ENCODE data around the gene UPK3A. TPM values are rescaled to one million over a fixed set of nuclear protein-coding genes. Genes with fewer than 3 reads are reported as not detected.

UPK3A gene
- total and polyA plus RNA-seq, 2 of the 8 experiments (the other 6 are each of a cell fraction or from before 2014, with no cell fraction given): 0.35 to 1.7 TPM

- TF ChIP-seq, protein P1, sequence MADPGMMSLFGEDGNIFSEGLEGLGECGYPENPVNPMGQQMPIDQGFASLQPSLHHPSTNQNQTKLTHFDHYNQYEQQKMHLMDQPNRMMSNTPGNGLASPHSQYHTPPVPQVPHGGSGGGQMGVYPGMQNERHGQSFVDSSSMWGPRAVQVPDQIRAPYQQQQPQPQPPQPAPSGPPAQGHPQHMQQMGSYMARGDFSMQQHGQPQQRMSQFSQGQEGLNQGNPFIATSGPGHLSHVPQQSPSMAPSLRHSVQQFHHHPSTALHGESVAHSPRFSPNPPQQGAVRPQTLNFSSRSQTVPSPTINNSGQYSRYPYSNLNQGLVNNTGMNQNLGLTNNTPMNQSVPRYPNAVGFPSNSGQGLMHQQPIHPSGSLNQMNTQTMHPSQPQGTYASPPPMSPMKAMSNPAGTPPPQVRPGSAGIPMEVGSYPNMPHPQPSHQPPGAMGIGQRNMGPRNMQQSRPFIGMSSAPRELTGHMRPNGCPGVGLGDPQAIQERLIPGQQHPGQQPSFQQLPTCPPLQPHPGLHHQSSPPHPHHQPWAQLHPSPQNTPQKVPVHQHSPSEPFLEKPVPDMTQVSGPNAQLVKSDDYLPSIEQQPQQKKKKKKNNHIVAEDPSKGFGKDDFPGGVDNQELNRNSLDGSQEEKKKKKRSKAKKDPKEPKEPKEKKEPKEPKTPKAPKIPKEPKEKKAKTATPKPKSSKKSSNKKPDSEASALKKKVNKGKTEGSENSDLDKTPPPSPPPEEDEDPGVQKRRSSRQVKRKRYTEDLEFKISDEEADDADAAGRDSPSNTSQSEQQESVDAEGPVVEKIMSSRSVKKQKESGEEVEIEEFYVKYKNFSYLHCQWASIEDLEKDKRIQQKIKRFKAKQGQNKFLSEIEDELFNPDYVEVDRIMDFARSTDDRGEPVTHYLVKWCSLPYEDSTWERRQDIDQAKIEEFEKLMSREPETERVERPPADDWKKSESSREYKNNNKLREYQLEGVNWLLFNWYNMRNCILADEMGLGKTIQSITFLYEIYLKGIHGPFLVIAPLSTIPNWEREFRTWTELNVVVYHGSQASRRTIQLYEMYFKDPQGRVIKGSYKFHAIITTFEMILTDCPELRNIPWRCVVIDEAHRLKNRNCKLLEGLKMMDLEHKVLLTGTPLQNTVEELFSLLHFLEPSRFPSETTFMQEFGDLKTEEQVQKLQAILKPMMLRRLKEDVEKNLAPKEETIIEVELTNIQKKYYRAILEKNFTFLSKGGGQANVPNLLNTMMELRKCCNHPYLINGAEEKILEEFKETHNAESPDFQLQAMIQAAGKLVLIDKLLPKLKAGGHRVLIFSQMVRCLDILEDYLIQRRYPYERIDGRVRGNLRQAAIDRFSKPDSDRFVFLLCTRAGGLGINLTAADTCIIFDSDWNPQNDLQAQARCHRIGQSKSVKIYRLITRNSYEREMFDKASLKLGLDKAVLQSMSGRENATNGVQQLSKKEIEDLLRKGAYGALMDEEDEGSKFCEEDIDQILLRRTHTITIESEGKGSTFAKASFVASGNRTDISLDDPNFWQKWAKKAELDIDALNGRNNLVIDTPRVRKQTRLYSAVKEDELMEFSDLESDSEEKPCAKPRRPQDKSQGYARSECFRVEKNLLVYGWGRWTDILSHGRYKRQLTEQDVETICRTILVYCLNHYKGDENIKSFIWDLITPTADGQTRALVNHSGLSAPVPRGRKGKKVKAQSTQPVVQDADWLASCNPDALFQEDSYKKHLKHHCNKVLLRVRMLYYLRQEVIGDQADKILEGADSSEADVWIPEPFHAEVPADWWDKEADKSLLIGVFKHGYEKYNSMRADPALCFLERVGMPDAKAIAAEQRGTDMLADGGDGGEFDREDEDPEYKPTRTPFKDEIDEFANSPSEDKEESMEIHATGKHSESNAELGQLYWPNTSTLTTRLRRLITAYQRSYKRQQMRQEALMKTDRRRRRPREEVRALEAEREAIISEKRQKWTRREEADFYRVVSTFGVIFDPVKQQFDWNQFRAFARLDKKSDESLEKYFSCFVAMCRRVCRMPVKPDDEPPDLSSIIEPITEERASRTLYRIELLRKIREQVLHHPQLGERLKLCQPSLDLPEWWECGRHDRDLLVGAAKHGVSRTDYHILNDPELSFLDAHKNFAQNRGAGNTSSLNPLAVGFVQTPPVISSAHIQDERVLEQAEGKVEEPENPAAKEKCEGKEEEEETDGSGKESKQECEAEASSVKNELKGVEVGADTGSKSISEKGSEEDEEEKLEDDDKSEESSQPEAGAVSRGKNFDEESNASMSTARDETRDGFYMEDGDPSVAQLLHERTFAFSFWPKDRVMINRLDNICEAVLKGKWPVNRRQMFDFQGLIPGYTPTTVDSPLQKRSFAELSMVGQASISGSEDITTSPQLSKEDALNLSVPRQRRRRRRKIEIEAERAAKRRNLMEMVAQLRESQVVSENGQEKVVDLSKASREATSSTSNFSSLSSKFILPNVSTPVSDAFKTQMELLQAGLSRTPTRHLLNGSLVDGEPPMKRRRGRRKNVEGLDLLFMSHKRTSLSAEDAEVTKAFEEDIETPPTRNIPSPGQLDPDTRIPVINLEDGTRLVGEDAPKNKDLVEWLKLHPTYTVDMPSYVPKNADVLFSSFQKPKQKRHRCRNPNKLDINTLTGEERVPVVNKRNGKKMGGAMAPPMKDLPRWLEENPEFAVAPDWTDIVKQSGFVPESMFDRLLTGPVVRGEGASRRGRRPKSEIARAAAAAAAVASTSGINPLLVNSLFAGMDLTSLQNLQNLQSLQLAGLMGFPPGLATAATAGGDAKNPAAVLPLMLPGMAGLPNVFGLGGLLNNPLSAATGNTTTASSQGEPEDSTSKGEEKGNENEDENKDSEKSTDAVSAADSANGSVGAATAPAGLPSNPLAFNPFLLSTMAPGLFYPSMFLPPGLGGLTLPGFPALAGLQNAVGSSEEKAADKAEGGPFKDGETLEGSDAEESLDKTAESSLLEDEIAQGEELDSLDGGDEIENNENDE (IDR thresholded peaks at IDR 0.05; ENCODE audit: insufficient replicate concordance, low read length): no peak
- no peak for TF ChIP-seq FOSL1 (IDR thresholded peaks at IDR 0.05; ENCODE audit: insufficient read depth, low read depth, low read length)
- no peak for TF ChIP-seq YY1 (IDR thresholded peaks at IDR 0.05; ENCODE audit: low read depth, low read length)
- no peak for TF ChIP-seq EGR1 (IDR thresholded peaks at IDR 0.05; ENCODE audit: borderline replicate concordance, low read depth, low read length)
- TF ChIP-seq KDM4A (IDR thresholded peaks at IDR 0.05; ENCODE audit: low read depth, low read length, severe bottlenecking): no peak
- no peak for TF ChIP-seq BACH1 (IDR thresholded peaks at IDR 0.05; ENCODE audit: low read length)
- no peak for TF ChIP-seq JUND (IDR thresholded peaks at IDR 0.05; ENCODE audit: low read length)
- no peak for TF ChIP-seq RNF2 (IDR thresholded peaks at IDR 0.05; ENCODE audit: borderline replicate concordance, low read depth, low read length, missing control alignments, poor library complexity, severe bottlenecking)
- no peak for TF ChIP-seq GTF2F1 (IDR thresholded peaks at IDR 0.05; ENCODE audit: borderline replicate concordance, low read depth, low read length)
- no peak for TF ChIP-seq JUN (IDR thresholded peaks at IDR 0.05; ENCODE audit: low read depth, low read length)
These were observed 44.2 kb downstream of the UPK3A start (continued) for GRCh38 chr22:45328822-45329529.
